ENCODE results near the gene AHCTF1.
"Not testable (repeated sequence)": the region's sequence is repeated elsewhere in the genome, so short reads cannot be mapped to it uniquely, and the experiment has no call there.

Gene AHCTF1

DNA sequence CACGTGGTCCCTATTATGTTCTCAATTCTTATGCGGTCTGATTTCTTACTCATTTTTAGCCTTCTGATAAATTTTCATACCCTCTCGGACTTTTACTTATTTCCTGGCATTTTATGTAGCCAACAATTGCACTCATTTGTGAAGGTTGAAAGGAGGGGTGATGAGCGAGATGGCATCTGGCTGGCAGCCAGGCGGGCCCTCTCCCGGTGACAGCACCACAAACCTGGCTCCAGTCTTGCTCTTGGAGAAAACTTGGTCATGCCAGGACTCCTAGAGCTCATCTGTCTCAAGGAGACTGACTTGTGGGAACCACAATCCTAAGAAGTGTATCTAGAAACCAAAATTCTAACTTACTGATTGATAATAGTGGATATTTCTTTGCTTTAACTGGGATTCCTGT, 14.6 kb upstream of the AHCTF1 start:
- H3K4me3 ChIP-seq (ENCODE audit: low read length): no peak overlapping the region
- TF ChIP-seq ZNF274 (IDR thresholded peaks at IDR 0.05; ENCODE audit: low read depth, low read length): no peak

DNA sequence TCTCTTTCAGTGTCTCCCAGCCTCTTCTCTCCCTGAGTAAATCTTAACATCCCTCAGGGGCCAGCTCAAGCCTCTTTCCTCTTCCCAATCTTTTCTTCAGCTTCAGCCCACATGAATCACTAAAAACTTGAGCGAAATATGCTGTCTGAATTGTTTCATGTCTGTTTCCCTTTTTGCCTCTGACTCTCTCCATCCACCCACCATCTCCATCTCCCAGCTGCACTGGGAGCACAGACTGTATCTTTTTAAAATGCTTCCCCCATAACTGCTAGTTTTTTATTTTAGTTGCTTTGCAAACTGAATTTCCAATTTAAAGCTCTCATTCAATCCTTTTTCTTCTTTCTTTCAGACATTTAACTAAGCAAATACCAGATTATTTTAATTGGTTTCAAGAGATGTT, 3.0 kb upstream of the AHCTF1 start:
- H3K4me3 ChIP-seq (ENCODE audit: low read length): no peak overlapping the region
- TF ChIP-seq ZNF274 (IDR thresholded peaks at IDR 0.05; ENCODE audit: low read depth, low read length): no peak

DNA sequence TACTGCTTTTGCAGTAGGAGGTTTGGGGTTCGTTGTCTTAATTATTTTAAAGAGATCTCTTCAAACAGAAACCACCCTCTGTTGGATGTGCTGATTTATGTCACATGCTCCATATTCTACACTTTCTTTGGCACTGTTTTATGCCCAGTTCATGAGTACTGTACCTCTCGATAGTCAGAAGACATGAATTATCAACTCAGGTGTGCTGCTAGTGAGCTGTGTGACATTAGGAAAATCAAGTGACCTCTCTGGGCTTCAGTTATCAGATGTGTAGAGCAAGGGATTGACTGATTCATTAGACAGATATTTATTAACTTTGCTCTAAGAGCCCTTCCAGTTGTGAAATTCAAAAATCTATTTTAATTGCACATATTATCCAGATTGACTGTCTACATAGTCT, 2.1 kb upstream of the AHCTF1 start:
- no peak overlapping the region for H3K4me3 ChIP-seq (ENCODE audit: low read length)
- no peak for TF ChIP-seq ZNF274 (IDR thresholded peaks at IDR 0.05; ENCODE audit: low read depth, low read length)

DNA sequence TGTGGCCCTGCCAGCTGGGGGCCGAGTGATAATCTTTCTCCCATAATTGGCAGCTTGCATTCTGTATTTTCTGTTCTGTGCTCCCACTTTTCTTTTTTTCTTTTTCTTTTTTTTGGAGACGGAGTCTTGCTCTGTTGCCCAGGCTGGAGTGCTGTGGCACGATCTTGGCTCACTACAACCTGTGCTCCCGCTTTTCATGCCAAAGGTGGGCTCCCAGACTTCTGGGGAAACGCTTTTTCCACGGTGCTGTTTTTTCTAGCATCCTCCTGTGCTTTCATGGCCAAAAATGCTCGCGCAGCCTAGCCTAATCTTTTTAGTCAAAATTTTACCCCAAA, 585 bp upstream of the AHCTF1 start:
- no peak for TF ChIP-seq ZNF274 (IDR thresholded peaks at IDR 0.05; ENCODE audit: low read depth, low read length)
- H3K4me3 ChIP-seq (ENCODE audit: low read length): peak overlapping the region; percentile 92; the same call in 1 of the 2 replicates

DNA sequence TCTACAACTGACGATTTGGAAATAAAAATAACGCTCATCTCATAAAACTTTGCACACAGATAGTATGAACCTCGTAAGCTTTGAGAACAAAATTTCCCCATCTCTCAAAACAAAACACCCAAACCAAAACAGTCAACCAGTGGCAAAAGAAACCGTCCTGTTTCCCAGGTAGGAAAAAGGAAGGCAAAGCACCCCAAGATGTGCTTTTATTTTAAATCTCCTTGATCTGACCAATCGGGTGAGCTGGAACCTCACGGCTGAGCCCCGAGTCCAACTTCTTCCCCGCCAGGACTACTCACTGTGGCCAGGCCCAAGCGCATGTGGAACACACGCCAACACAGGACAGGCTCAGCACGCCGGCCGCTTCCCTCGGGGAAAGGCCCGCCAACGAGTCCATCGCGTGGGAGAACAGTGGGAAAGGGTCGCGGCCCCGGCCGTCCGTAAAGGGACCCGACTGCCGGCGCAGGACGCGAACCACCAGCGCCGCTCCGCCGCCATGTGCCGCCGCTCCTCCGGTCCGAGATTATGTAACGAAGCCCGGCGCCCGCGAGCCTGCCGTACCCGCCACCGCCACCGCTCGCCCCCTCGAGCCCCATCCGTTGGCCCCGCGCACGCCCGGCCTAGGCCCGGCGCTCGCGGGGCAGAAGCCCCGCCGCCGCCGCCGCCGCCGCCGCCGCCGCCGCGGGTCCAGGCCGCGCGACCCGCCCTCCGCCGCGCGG, 759 bp downstream of the AHCTF1 start:
- TF ChIP-seq ZNF274 (IDR thresholded peaks at IDR 0.05; ENCODE audit: low read depth, low read length): no peak
- peak overlapping the region; percentile 92 for H3K4me3 ChIP-seq (ENCODE audit: low read length)

DNA sequence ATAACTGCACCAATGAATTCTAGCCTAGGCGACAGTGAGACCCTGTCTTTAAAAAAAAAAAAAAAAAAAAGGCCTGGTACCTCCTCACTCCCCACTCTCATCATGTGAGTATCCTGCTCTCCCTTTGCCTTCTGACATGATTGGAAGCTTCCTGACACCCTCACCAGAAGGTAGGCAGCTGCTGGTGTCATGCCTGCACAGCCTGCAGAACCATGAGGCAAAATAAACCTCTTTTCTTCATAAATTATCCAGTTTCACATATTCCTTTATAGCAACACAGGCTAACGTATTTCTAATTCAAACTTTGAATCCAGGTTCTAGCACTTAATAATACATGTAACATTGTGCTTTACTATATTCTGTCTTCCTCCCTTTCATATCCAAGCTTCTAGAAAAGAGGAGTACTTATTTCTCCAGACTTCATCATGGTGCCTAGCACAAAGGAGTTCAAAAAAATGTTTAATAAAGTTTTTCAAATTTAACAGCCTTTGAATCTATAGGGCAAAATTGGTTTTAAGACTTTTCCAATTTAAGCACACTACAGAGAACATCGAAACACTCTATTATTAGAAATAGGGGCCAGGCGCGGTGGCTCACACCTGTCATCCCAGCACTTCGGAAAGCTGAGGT, 5.6 kb downstream of the AHCTF1 start:
- TF ChIP-seq ZNF274 (IDR thresholded peaks at IDR 0.05; ENCODE audit: low read depth, low read length): no peak
- H3K4me3 ChIP-seq (ENCODE audit: low read length): no peak overlapping the region

DNA sequence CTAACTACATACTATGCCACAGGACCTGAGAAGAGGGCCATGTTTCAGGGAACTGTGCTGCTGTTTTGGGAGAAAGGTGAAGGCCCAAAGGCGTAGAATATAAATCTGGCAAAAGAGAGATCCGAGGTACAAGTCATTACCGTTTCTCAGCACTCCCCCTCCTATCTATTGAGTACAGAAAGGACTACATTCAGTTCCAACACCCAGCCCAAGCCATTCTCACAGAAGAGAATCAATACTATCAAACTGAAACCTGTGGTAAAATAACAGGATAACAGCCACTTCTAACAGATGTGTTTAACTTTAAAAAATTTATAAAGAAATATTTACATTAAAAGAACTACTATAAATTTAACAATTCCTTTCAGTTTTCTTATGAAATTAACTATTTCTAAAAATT, 7.8 kb downstream of the AHCTF1 start:
- TF ChIP-seq ZNF274 (IDR thresholded peaks at IDR 0.05; ENCODE audit: low read depth, low read length): no peak
- no peak overlapping the region for H3K4me3 ChIP-seq (ENCODE audit: low read length)

DNA sequence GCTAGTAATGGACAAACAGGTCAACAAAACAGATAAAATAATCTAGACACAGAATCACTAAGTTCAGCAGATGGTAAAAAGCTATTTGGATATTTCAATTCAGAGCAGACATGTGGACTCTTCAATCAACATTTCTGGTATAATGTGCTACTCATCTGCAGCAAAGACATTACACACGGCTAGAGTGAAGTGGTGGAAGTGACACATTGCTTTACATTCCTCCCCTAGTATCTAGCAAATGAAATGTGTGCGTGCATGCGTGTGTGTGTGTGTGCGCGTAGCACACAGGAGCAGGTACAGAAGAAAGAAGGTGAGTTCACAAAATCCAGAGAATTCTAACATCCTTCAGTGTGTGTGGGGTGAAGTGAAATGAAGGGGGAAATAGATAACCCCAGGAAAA, 8.3 kb downstream of the AHCTF1 start:
- TF ChIP-seq ZNF274 (IDR thresholded peaks at IDR 0.05; ENCODE audit: low read depth, low read length): no peak

DNA sequence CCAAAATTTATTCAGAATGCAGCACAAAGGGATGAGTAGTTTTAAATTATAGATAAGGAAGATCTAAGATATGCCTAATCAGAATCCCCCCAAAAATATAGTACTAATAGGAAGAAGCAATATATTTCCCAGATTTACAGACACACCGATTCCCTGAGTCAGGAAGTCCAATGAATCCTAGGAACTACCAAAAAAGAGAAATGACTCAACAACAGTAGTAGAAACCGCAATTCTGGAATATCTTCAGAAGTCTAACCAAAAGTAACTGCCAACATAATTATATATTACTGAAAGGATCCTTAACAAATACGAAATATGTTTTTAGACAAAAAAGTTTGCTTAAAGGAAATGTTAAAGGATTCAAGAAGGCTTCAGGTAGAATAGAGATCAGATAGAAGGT, 10.3 kb downstream of the AHCTF1 start:
- TF ChIP-seq ZNF274 (IDR thresholded peaks at IDR 0.05; ENCODE audit: low read depth, low read length): no peak
- no peak overlapping the region for H3K4me3 ChIP-seq (ENCODE audit: low read length)

More for the DNA sequence above, 8.3 kb downstream of the AHCTF1 start:
- no peak overlapping the region for H3K4me3 ChIP-seq (ENCODE audit: low read length)

DNA sequence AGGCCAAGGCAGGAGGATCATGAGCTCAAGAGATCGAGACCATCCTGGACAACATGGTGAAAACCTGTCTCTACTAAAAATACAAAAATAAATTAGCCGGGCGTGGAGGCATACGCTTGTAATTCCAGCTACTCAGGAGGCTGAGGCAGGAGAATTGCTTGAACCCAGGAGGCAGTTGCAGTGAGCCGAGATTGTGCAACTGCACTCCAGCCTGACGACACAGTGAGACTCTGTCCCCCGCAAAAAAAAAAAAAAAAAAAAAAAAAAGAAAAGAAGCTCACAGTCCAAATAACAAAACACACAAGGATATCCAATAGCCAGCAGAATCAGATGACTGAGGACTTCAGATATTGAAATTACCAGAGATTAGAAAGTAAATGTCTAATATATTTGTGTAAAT, 11.8 kb downstream of the AHCTF1 start:
- no peak overlapping the region for H3K4me3 ChIP-seq (ENCODE audit: low read length)
- no peak for TF ChIP-seq ZNF274 (IDR thresholded peaks at IDR 0.05; ENCODE audit: low read depth, low read length)

DNA sequence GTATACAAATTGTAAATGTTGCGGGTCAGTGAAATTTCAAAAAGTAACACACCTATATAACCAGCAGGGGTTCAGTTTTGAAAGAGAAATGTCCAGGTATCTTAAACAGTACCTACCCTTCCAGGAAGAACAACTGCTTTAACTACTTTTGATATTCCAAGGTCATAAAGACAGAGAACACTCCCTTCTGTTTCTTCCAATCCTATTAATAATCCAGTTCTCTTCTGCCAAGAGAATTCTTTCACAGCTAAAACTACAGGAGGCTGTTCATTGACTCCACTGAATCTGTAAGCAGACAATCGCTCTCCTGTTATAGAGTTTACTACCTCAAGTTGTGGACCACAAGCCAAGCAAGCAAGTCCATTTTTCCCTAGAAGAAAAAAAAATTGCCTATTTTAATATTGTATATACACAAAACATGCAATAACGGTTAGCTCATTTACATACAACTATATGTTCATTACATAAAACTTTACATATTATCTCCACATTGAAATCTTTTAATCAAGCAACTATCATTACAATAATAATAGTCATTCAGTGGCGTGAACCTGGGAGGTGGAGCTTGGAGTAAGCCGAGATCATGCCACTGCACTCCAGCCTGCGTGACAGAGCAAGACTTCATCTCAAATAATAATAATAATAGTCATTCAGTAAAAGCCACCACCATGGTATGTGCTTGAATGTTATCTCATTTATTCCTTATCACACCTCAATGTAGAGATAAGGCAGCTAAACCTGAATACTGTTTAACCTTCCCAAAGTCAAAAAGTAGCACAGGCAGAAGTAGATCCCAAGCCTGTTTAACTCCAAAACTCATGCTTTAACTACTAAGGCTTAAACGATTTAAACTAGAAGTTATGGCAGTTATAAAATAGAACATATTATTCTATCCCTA, 15.5 kb downstream of the AHCTF1 start:
- H3K4me3 ChIP-seq (ENCODE audit: low read length): not testable (repeated sequence)

DNA sequence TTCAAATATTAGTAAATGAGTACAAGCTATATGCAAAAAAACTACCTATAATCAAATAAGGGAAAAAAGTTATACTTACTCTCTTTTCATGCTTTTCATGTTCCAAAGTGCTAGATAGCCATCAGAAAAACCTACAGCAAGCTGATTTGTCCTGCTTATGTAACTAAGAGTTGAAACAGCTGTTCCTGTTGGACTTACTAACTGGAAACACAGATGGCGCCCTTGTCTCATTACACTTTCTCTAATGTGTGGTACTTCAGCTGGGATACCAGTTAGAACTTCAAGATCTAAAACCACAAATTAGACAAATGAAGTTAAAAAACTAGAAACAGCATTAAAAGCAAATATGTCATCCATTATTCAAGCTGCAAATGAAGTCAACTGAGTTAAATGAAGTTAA, 24.3 kb downstream of the AHCTF1 start:
- H3K4me3 ChIP-seq (ENCODE audit: low read length): no peak overlapping the region
- TF ChIP-seq ZNF274 (IDR thresholded peaks at IDR 0.05; ENCODE audit: low read depth, low read length): no peak

DNA sequence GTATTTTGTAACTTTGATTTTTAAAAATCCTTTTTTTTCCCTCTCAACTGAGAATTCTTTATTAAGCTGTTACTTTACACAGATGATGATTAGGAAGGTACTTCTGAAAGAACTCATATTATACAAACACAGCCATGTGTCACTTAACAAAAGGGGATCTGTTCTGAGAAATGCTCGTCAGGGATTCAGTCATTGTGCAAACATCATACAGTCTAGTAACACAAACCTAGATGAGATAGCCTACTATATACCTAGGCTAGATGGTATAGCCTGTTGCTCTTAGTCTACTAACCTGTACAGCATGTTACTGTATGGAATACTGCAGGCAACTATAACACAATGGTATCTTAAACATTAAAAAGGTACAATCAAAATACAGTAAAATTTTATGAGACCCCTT, 24.9 kb downstream of the AHCTF1 start:
- TF ChIP-seq ZNF274 (IDR thresholded peaks at IDR 0.05; ENCODE audit: low read depth, low read length): no peak
- no peak overlapping the region for H3K4me3 ChIP-seq (ENCODE audit: low read length)

DNA sequence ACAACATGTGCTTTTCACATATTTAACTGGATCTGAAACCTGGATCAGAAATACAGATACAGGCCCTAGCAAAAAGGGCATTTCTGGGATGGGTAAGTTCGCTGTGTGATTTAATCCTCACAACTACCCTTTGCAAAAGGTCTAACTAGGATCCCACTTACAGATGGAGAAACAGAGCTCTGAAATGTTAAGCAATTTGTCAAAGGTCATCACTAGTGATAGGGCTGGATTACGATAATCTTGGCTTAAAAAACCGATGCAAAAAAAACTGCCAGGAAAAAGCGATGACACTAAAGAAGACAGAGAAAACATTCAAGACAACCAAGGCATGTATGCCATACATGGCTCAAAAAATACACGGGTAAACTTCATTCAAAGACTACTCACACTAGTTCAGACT, 29.9 kb downstream of the AHCTF1 start:
- TF ChIP-seq ZNF274 (IDR thresholded peaks at IDR 0.05; ENCODE audit: low read depth, low read length): no peak
- H3K4me3 ChIP-seq (ENCODE audit: low read length): no peak overlapping the region

DNA sequence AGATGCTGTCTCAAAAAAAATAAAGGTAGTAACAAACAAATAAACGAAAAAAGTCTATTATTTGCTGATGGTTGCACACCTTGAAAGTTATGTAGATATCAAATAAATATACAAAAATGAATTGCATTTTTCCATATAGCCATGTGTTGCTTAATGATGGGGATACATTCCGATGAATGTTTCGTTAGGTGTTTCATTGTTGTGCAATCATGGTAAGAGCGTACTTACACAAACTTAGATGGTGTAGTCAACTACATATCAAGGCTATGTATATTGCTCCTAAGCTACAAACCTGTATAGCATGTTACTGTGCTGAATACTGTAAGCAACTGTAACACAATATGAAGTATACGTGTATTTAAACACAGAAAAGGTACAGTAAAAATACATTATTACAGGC, 34.4 kb downstream of the AHCTF1 start:
- no peak overlapping the region for H3K4me3 ChIP-seq (ENCODE audit: low read length)

More for the DNA sequence above, 34.4 kb downstream of the AHCTF1 start:
- no peak for TF ChIP-seq ZNF274 (IDR thresholded peaks at IDR 0.05; ENCODE audit: low read depth, low read length)
